Fibroblast of lung (primary cell): ENCODE measurements around the gene TRAPPC2. TPM values are rescaled to one million over a fixed set of nuclear protein-coding genes. Genes with fewer than 3 reads are reported as not detected.

ENCODE experiments used
- DNase-seq, 2 donors: peaks; one replicate each; pipeline versions ENCODE4 v3.0.0 to v3.0.0-alpha.2; 2010; ENCODE audit warnings: low read depth in 2 of 2
- H2AFZ ChIP-seq: 2 replicates; pipeline ENCODE4 v1.5.1; 2012; ENCODE audit warnings: low read length, control low read depth, inconsistent platforms
- H3K27ac ChIP-seq: 2 replicates; pipeline ENCODE4 v1.5.1; 2011; ENCODE audit warnings: low read length, control low read depth; ENCODE audit not compliant: insufficient read depth
- H3K27me3 ChIP-seq: 2 replicates; pipeline ENCODE4 v1.5.1; 2011; ENCODE audit warnings: mild to moderate bottlenecking, low read length; ENCODE audit not compliant: control insufficient read depth, insufficient read depth
- H3K36me3 ChIP-seq: 2 replicates; pipeline ENCODE4 v1.5.1; 2011; ENCODE audit warnings: low read length; ENCODE audit not compliant: control insufficient read depth, insufficient read depth
- H3K4me1 ChIP-seq: 2 replicates; pipeline ENCODE4 v1.5.1; 2011; ENCODE audit warnings: low read length; ENCODE audit not compliant: control insufficient read depth, insufficient read depth; ENCODE audit errors: extremely low read depth
- H3K4me2 ChIP-seq: 2 replicates; pipeline ENCODE4 v1.5.1; 2011; ENCODE audit warnings: low read length, control low read depth; ENCODE audit not compliant: insufficient read depth; ENCODE audit errors: extremely low read depth
- H3K4me3 ChIP-seq, 4 experiments: fragments of 200-600 bp in 1 of 4; sonication (generic) in 1 of 4; replicated peaks in 1 of 4; 2 replicates each; pipeline ENCODE4 v1.5.1; 2011 to 2016; ENCODE audit warnings: low read length in 4 of 4, low read depth in 3 of 4, mild to moderate bottlenecking in 3 of 4, control low read depth in 2 of 4, inconsistent platforms in 1 of 4, mixed read lengths in 1 of 4; ENCODE audit not compliant: insufficient read depth in 1 of 4; ENCODE audit errors: control extremely low read depth in 1 of 4
- H3K79me2 ChIP-seq: 2 replicates; pipeline ENCODE4 v1.5.1; 2012; ENCODE audit warnings: mild to moderate bottlenecking, low read length, inconsistent platforms; ENCODE audit not compliant: control insufficient read depth, insufficient read depth
- H3K9ac ChIP-seq: 2 replicates; pipeline ENCODE4 v1.5.1; 2011; ENCODE audit warnings: mild to moderate bottlenecking, low read length, control low read depth; ENCODE audit not compliant: insufficient read depth
- H3K9me3 ChIP-seq: 2 replicates; pipeline ENCODE4 v1.5.1; 2012; ENCODE audit warnings: low read depth, low read length; ENCODE audit not compliant: control insufficient read depth, insufficient read depth
- H4K20me1 ChIP-seq: 2 replicates; pipeline ENCODE4 v1.5.1; 2011; ENCODE audit warnings: low read length; ENCODE audit not compliant: control insufficient read depth, insufficient read depth; ENCODE audit errors: extremely low read depth
- CTCF ChIP-seq, 2 donors: IDR thresholded peaks in 1 of 2; conservative IDR thresholded peaks in 1 of 2; 1 replicate in 1 of 2; 2 replicates in 1 of 2; pipeline ENCODE4 v1.5.1; 2011 to 2012; ENCODE audit warnings: low read length in 2 of 2, control low read depth in 1 of 2, inconsistent platforms in 1 of 2, low read depth in 1 of 2, mild to moderate bottlenecking in 1 of 2
- EZH2 ChIP-seq: IDR thresholded peaks from 2 replicates; pipeline ENCODE4 v1.5.1; 2012; ENCODE audit warnings: low read length, control low read depth, mild to moderate bottlenecking; ENCODE audit errors: missing control alignments
- polyA plus RNA-seq, 2 donors: library from polyadenylated mRNA; depleted of rRNA in 1 of 2; stranded (reverse) in 1 of 2; unstranded in 1 of 2; fragments of >200 nt; gene quantifications; 2 replicates each; pipeline ENCODE4 v1.2.1, GENCODE V29; 2011 to 2012; ENCODE audit warnings: missing spikeins in 1 of 2
- total RNA-seq: library from RNA; depleted of rRNA; stranded (reverse); fragments of >200 nt; gene quantifications from 2 replicates; pipeline ENCODE4 v1.2.1, GENCODE V29; 2014

TRAPPC2 gene
- total and polyA plus RNA-seq, 2 donors (not counting 1 experiment from before 2014, with no cell fraction given): 16.0 to 22.0 TPM

DNA sequence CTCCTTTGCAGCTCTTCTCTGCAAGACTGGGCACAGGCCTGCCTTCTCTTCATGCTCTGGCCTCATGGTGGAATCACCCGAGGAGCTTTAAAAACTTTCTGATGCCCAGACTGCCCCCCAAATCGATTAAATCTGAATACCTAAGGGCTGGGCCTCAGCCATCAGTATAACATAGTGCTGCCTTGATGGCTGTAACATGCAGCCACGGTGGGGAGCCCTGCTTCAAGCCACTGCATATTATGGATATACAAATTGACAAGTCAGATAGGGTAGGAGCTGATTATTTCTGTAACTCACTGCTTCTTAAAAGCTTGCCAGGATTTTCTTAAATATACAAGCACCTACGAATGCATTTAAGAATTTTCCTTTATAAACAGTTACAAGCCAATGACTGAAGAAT is 42.0 kb upstream of the TRAPPC2 start:
- Histone ChIP-seq H3K79me2 (no peaks in the 10 kb centered on the region), H3K4me3 (no peak overlapping the region), H3K27ac (no peak overlapping the region), H3K4me2 (no peak overlapping the region), H4K20me1 (no peaks in the 10 kb centered on the region), H3K4me1 (no peaks in the 10 kb centered on the region), H3K27me3 (no peaks in the 10 kb centered on the region), H3K36me3 (no peaks in the 10 kb centered on the region), H3K9me3 (no peaks in the 10 kb centered on the region), H2AFZ (no peak overlapping the region), H3K9ac (no peak overlapping the region)
- DNase-seq: no peak
- TF ChIP-seq CTCF (conservative IDR thresholded peaks at IDR 0.05 in 1 of 2, IDR thresholded peaks at IDR 0.05 in 1 of 2; ENCODE audit: low read depth in 1 of 2, low read length in 2 of 2) (no peak), EZH2 (no peak)

DNA sequence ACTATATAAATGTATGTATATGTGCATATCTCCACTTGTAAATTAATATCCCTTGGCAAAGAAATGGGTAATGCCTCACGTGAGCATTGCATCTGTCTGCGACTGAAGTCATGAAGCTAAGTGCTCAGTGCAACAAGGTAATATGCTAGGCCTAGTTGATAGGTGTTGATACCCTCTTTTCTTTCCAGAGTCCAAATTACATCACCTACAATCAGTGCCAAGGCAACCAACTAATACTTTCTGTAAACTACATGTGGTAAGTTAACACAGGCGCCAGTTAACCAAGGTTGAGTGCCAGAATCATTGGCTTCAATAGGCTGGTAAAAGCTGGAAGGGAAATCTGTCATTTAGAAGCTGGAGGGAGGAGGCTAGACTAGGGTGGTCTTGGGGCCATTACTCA is 41.4 kb upstream of the TRAPPC2 start:
- H3K79me2 ChIP-seq: no peaks in the 10 kb centered on the region
- no peaks in the 10 kb centered on the region for H3K27me3 ChIP-seq
- H3K9ac ChIP-seq: no peak overlapping the region
- H2AFZ ChIP-seq: no peak overlapping the region
- TF ChIP-seq EZH2: no peak
- no peaks in the 10 kb centered on the region for H3K4me1 ChIP-seq
- no peaks in the 10 kb centered on the region for H3K9me3 ChIP-seq
- no peak overlapping the region for H3K4me3 ChIP-seq
- H4K20me1 ChIP-seq: no peaks in the 10 kb centered on the region
- no peak for DNase-seq
- H3K36me3 ChIP-seq: no peaks in the 10 kb centered on the region
- no peak overlapping the region for H3K27ac ChIP-seq
- no peak overlapping the region for H3K4me2 ChIP-seq

DNA sequence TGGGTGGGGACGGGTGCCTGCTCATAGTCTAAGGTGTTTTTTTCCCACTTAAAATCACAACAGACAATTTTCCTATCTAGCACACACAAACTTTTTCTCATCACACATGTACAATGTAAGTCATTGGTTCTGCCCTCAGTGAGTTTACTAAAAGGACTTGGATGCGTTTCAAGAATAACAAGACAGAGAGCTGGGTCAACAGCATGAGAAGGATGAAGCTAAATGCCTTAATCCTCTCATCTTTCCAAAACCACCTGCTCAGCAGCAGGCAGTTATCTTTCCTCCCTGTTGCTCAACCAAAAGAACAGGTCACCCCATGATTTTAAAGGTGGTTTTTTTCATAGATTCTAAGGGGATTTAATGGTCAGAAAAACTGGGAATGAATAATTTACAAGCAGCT is 40.3 kb upstream of the TRAPPC2 start:
- Histone ChIP-seq H4K20me1 (no peaks in the 10 kb centered on the region), H3K9me3 (no peaks in the 10 kb centered on the region), H3K27me3 (no peaks in the 10 kb centered on the region), H2AFZ (no peak overlapping the region), H3K9ac (no peak overlapping the region), H3K36me3 (no peaks in the 10 kb centered on the region), H3K79me2 (no peaks in the 10 kb centered on the region), H3K4me1 (no peaks in the 10 kb centered on the region), H3K27ac (no peak overlapping the region), H3K4me3 (no peak overlapping the region), H3K4me2 (no peak overlapping the region)
- TF ChIP-seq CTCF (conservative IDR thresholded peaks at IDR 0.05 in 1 of 2, IDR thresholded peaks at IDR 0.05 in 1 of 2; ENCODE audit: low read depth in 1 of 2, low read length in 2 of 2) (no peak), EZH2 (no peak)
- no peak for DNase-seq
